K562 (cell line): Measurements from ENCODE around the gene PPP1R16B. TPM values are rescaled to one million over a fixed set of nuclear protein-coding genes. Genes with fewer than 3 reads are reported as not detected.

Experiments
- ATAC-seq: fragments of 200-7000 bp; cut with Tn5 transposase; 3 replicates; pipeline ENCODE4 v1.9.1; 2020; ENCODE audit warnings: moderate library complexity
- BruUV-seq: library from RNA; stranded (reverse); fragments of 400-500 nt; replicated peaks from 2 replicates; lab custom pipeline; 2021; lab: Mats Ljungman, UMichigan
- CTCF ChIA-PET: fragments of 300-600 bp; formaldehyde crosslinking; extraction: SDS; loops from one replicate; lab custom pipeline; 2021; ENCODE audit warnings: low intra/inter-chr PET ratio; lab: Yijun Ruan, JAX
- POLR2A ChIA-PET: fragments of 300-600, 350-650 bp; sonication (Branson Sonifier 250); formaldehyde crosslinking; extraction: SDS; loops from one replicate; lab custom pipeline; 2021; ENCODE audit warnings: antibody characterized with exemption, inconsistent platforms; lab: Yijun Ruan, JAX
- DNase-seq, 4 experiments: peaks; one replicate each; pipeline versions ENCODE4 v3.0.0 to v3.0.0-alpha.2; 2011 to 2018; ENCODE audit warnings: low spot score in 3 of 4, mixed read lengths in 3 of 4; ENCODE audit errors: extremely low read depth in 1 of 4
- FAIRE-seq: peaks from 2 replicates; lab custom pipeline; 2011; peaks lifted over from hg19 to GRCh38; lab: Jason Lieb, UNC
- H2AFZ ChIP-seq: 2 replicates; pipeline ENCODE4 v1.6.0; 2011; ENCODE audit warnings: low read depth, low read length, control low read depth, inconsistent platforms
- H3K27ac ChIP-seq: fragments of 200-600 bp; 3 replicates; pipeline ENCODE4 v1.8.0; 2011; ENCODE audit warnings: low read depth, mild to moderate bottlenecking, control low read depth, inconsistent platforms, low read length, moderate library complexity, mixed read lengths; ENCODE audit errors: extremely low read depth
- H3K27me3 ChIP-seq, 2 experiments: fragments of 300-600 bp in 1 of 2; 2 replicates in 1 of 2; 3 replicates in 1 of 2; pipeline versions ENCODE4 v1.6.0 to v1.8.0; 2011; ENCODE audit warnings: inconsistent platforms in 2 of 2, low read length in 2 of 2, mild to moderate bottlenecking in 1 of 2, mixed read lengths in 1 of 2, moderate library complexity in 1 of 2; ENCODE audit not compliant: control insufficient read depth in 2 of 2, insufficient read depth in 2 of 2
- H3K36me3 ChIP-seq: fragments of 300-600 bp; 3 replicates; pipeline ENCODE4 v1.8.0; 2011; ENCODE audit warnings: mild to moderate bottlenecking, low read length, inconsistent platforms; ENCODE audit not compliant: control insufficient read depth, insufficient read depth
- H3K4me1 ChIP-seq, 2 experiments: fragments of 200-600 bp in 1 of 2; replicated peaks in 1 of 2; 2 replicates in 1 of 2; 3 replicates in 1 of 2; pipeline versions ENCODE4 v1.5.1 to v1.8.0; 2011; ENCODE audit warnings: inconsistent platforms in 2 of 2, low read length in 2 of 2, mild to moderate bottlenecking in 1 of 2, mixed read lengths in 1 of 2, moderate library complexity in 1 of 2; ENCODE audit not compliant: control insufficient read depth in 2 of 2, insufficient read depth in 2 of 2
- H3K4me2 ChIP-seq: 2 replicates; pipeline ENCODE4 v1.6.1; 2011; ENCODE audit warnings: low read length, control low read depth, inconsistent platforms, mixed read lengths; ENCODE audit not compliant: insufficient read depth
- H3K4me3 ChIP-seq: fragments of 200-600 bp; sonication (generic), shearing (Covaris generic); 2 replicates; pipeline ENCODE4 v1.5.1; 2016; ENCODE audit warnings: control low read depth, inconsistent platforms
- H3K79me2 ChIP-seq: fragments of 200-600 bp; 3 replicates; pipeline ENCODE4 v1.8.0; 2011; ENCODE audit warnings: low read length, inconsistent platforms; ENCODE audit not compliant: control insufficient read depth, insufficient read depth
- H3K9ac ChIP-seq, 2 experiments: 2 replicates each; pipeline versions ENCODE4 v1.6.0 to v1.6.1; 2011; ENCODE audit warnings: low read depth in 2 of 2, low read length in 2 of 2, control low read depth in 1 of 2, inconsistent platforms in 1 of 2, mild to moderate bottlenecking in 1 of 2, mixed read lengths in 1 of 2; ENCODE audit not compliant: insufficient read depth in 1 of 2
- H3K9me1 ChIP-seq: one replicate; pipeline ENCODE4 v1.6.0; 2011; ENCODE audit warnings: inconsistent platforms, mild to moderate bottlenecking, low read length, moderate library complexity; ENCODE audit not compliant: control insufficient read depth, insufficient read depth
- H3K9me3 ChIP-seq: replicated peaks from 2 replicates; pipeline ENCODE4 v1.5.1; 2011; ENCODE audit warnings: low read depth, low read length, inconsistent platforms; ENCODE audit not compliant: control insufficient read depth, insufficient read depth
- H4K20me1 ChIP-seq: replicated peaks from 2 replicates; pipeline ENCODE4 v1.6.1; 2011; ENCODE audit warnings: low read length, inconsistent platforms, mixed read lengths; ENCODE audit not compliant: control insufficient read depth, insufficient read depth
- C11orf30 ChIP-seq: fragments of 450-650 bp; IDR thresholded peaks from 2 replicates; pipeline ENCODE4 v1.6.1; 2016; ENCODE audit warnings: low read depth, mild to moderate bottlenecking
- ERF ChIP-seq: fragments of 450-650 bp; formaldehyde crosslinking; IDR thresholded peaks from 2 replicates; pipeline ENCODE4 v1.4.0; 2020; ENCODE audit warnings: mild to moderate bottlenecking, mixed read lengths
- ESRRB ChIP-seq: fragments of 250-450 bp; sonication (Bioruptor Pico); IDR thresholded peaks from 2 replicates; pipeline ENCODE4 v1.5.0; 2020; ENCODE audit warnings: mild to moderate bottlenecking, moderate library complexity, borderline replicate concordance
- MAFF ChIP-seq: IDR thresholded peaks from 2 replicates; pipeline ENCODE4 v1.6.1; 2012; ENCODE audit warnings: low read length, improper control_type of control experiment
- MCM2 ChIP-seq: fragments of 450-650 bp; IDR thresholded peaks from 2 replicates; pipeline ENCODE4 v1.6.1; 2017; ENCODE audit warnings: low read depth, mild to moderate bottlenecking
- PHB2 ChIP-seq: fragments of 450-650 bp; IDR thresholded peaks from 2 replicates; pipeline ENCODE4 v1.6.1; 2017; ENCODE audit warnings: low read depth
- SREBF2 ChIP-seq: sonication (generic); formaldehyde crosslinking; IDR thresholded peaks from 2 replicates; pipeline ENCODE4 v1.4.0; 2020; ENCODE audit warnings: mild to moderate bottlenecking, missing genetic modification reagents
- STAT5B ChIP-seq: fragments of 250-450 bp; sonication (Bioruptor Pico); IDR thresholded peaks from 2 replicates; pipeline ENCODE4 v1.8.0; 2021; ENCODE audit warnings: mild to moderate bottlenecking, inconsistent platforms
- TBL1XR1 ChIP-seq, 2 experiments: IDR thresholded peaks; 2 replicates each; pipeline ENCODE4 v1.6.1; 2012; ENCODE audit warnings: improper control_type of control experiment in 2 of 2, low read length in 2 of 2, mild to moderate bottlenecking in 1 of 2
- ZNF3 ChIP-seq: fragments of 250-450 bp; sonication (Bioruptor Pico); IDR thresholded peaks from 2 replicates; pipeline ENCODE4 v1.5.0; 2021; ENCODE audit warnings: mild to moderate bottlenecking, moderate library complexity
- ZNF384 ChIP-seq: IDR thresholded peaks from 2 replicates; pipeline ENCODE4 v1.6.1; 2012; ENCODE audit warnings: low read depth, low read length, improper control_type of control experiment
- ZNF41 ChIP-seq: fragments of 250-450 bp; sonication (Bioruptor Pico); conservative IDR thresholded peaks from 2 replicates; pipeline ENCODE4 v1.4.0; 2020; ENCODE audit warnings: mild to moderate bottlenecking
- ZNF444 ChIP-seq: fragments of 250-450 bp; sonication (Bioruptor Pico); IDR thresholded peaks from 2 replicates; pipeline ENCODE4 v1.4.0; 2020; ENCODE audit warnings: mild to moderate bottlenecking, moderate library complexity
- ZNF76 ChIP-seq: fragments of 250-450 bp; sonication (Bioruptor Pico); IDR thresholded peaks from 2 replicates; pipeline ENCODE4 v1.4.0; 2020; ENCODE audit warnings: mild to moderate bottlenecking, moderate library complexity, borderline replicate concordance
- WGBS: fragments of 100-300 bp; shearing (Covaris generic); methylation state at CpG from one replicate; pipeline ENCODE4 v1.1.6; 2016; ENCODE audit warnings: low coverage, mixed read lengths; ENCODE audit not compliant: insufficient coverage; ENCODE audit errors: missing lambda C conversion rate; 5-methylcytosine and 5-hydroxymethylcytosine counted together
- in situ Hi-C: fragments of 300-500 bp; cut with MboI; formaldehyde crosslinking; loops from 4 replicates; pipeline ENCODE4 v1.15.0; 2018; ENCODE audit warnings: inconsistent platforms, mixed read lengths
- intact Hi-C: fragments of 100-400 bp; cut with micrococcal nuclease; formaldehyde crosslinking; loops from 2 replicates; pipeline ENCODE4 v1.14.2; 2022
- polyA plus RNA-seq, 8 experiments: library from polyadenylated mRNA; depleted of rRNA in 4 of 8; stranded (reverse) in 5 of 8; unstranded in 3 of 8; fragments of >200 nt; fragmentation: Nextera tagmentation in 2 of 8; fragmentation: Illumina TruSeq in 1 of 8; extraction: Ambion mirVana in 2 of 8; extraction: Trizol in 1 of 8; gene quantifications; 2 replicates each; pipeline versions ENCODE4 v1.2.1 to v1.2.3, GENCODE V29; 2011 to 2014; ENCODE audit warnings: inconsistent platforms in 1 of 8, missing spikeins in 1 of 8
- total RNA-seq, 7 experiments: library from RNA; depleted of rRNA in 6 of 7; stranded (reverse); fragments of >200 nt in 6 of 7; fragmentation: Illumina TruSeq in 2 of 7; extraction: Trizol in 2 of 7; gene quantifications; 2 replicates each; pipeline versions ENCODE4 v1.2.1 to v1.2.3, GENCODE V29; 2011 to 2021; ENCODE audit warnings: low replicate concordance in 1 of 7
- TF ChIP-seq, protein P1 (sequence below): fragments of 450-650 bp; IDR thresholded peaks from 2 replicates; pipeline ENCODE4 v1.6.1; 2016; ENCODE audit warnings: borderline replicate concordance
- TF ChIP-seq, protein P2 (sequence below), 3 experiments: IDR thresholded peaks in 2 of 3; conservative IDR thresholded peaks in 1 of 3; 2 replicates each; pipeline ENCODE4 v1.5.1; 2011 to 2012; ENCODE audit warnings: low read length in 3 of 3, mild to moderate bottlenecking in 3 of 3, control low read depth in 2 of 3, improper control_type of control experiment in 1 of 3, inconsistent platforms in 1 of 3, low read depth in 1 of 3, mixed read lengths in 1 of 3, moderate library complexity in 1 of 3; ENCODE audit not compliant: insufficient read depth in 2 of 3

PPP1R16B gene
- total and polyA plus RNA-seq, 9 of the 15 experiments (the other 6 are each of a cell fraction or from before 2014, with no cell fraction given) = 1.5 to 11.5 (median 6.8) TPM

DNA sequence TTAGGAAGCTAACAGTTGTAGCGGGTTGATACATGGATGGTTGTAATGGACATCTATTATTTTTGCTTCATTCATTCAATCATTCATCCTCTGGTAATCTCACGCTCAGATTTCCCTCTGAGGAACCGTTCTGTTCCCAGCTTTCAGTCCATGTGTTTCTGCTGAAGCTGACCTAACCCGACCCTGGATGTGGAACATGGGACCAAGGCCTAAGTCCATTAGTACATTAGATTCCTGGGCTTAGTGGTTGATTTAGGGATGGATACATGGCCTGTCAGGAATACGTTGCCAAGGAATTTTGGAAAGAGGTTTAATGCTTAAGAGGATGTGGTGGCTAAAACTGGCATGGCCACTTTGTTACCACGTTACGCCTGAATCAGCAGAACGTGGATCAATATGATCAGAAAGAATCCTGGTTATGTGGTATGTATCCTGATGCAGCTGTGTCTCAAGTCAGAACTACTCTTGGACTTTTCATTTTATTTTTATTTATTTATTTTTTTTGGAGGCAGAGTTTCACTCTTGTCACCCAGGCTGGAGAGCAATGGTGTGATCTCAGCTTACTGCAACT is 152.5 kb downstream of the PPP1R16B start:
- no peak for FAIRE-seq
- no peak overlapping the region for H3K9ac ChIP-seq
- no peaks in the 10 kb centered on the region for H3K9me1 ChIP-seq
- intact Hi-C loops = no loop called here
- peaks cover 17% of the 10 kb centered on the region for H3K36me3 ChIP-seq
- no peaks in the 10 kb centered on the region for H4K20me1 ChIP-seq
- TF ChIP-seq STAT5B (CRISPR knock-in tag) (no peak), ZNF76 (CRISPR knock-in tag) (no peak), C11orf30 (no peak), TBL1XR1 (IDR thresholded peaks at IDR 0.05; ENCODE audit: low read length in 2 of 2) (no peak), SREBF2 (no peak), ZNF3 (CRISPR knock-in tag) (no peak), ZNF444 (no peak), PHB2 (no peak), MAFF (no peak), ERF (CRISPR knock-in tag) (no peak), ZNF384 (no peak), ZNF41 (no peak), ESRRB (CRISPR knock-in tag) (no peak), MCM2 (no peak)
- TF ChIP-seq, protein P1, sequence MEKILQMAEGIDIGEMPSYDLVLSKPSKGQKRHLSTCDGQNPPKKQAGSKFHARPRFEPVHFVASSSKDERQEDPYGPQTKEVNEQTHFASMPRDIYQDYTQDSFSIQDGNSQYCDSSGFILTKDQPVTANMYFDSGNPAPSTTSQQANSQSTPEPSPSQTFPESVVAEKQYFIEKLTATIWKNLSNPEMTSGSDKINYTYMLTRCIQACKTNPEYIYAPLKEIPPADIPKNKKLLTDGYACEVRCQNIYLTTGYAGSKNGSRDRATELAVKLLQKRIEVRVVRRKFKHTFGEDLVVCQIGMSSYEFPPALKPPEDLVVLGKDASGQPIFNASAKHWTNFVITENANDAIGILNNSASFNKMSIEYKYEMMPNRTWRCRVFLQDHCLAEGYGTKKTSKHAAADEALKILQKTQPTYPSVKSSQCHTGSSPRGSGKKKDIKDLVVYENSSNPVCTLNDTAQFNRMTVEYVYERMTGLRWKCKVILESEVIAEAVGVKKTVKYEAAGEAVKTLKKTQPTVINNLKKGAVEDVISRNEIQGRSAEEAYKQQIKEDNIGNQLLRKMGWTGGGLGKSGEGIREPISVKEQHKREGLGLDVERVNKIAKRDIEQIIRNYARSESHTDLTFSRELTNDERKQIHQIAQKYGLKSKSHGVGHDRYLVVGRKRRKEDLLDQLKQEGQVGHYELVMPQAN = no peak
- TF ChIP-seq, protein P2, sequence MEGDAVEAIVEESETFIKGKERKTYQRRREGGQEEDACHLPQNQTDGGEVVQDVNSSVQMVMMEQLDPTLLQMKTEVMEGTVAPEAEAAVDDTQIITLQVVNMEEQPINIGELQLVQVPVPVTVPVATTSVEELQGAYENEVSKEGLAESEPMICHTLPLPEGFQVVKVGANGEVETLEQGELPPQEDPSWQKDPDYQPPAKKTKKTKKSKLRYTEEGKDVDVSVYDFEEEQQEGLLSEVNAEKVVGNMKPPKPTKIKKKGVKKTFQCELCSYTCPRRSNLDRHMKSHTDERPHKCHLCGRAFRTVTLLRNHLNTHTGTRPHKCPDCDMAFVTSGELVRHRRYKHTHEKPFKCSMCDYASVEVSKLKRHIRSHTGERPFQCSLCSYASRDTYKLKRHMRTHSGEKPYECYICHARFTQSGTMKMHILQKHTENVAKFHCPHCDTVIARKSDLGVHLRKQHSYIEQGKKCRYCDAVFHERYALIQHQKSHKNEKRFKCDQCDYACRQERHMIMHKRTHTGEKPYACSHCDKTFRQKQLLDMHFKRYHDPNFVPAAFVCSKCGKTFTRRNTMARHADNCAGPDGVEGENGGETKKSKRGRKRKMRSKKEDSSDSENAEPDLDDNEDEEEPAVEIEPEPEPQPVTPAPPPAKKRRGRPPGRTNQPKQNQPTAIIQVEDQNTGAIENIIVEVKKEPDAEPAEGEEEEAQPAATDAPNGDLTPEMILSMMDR (IDR thresholded peaks at IDR 0.05 in 2 of 3, conservative IDR thresholded peaks at IDR 0.05 in 1 of 3; ENCODE audit: insufficient read depth in 2 of 3, low read depth in 1 of 3, low read length in 3 of 3) = no peak
- TF ChIP-seq, all 486 proteins: peak for 0
- POLR2A ChIA-PET = interaction anchor here (1.1 to 1.5 kb wide), 5 partner anchors 9 to 63 kb away, joined by 3 to 6 read pairs (median 3); no protein-coding TSS in a partner anchor
- ATAC-seq = no peak
- Histone ChIP-seq H3K4me1 (peaks cover 10 to 13% of the 10 kb centered on the region in 2 experiments; a peak in 4 of 5 replicates), H3K27me3 (no peaks in the 10 kb centered on the region), H3K79me2 (peaks cover 25% of the 10 kb centered on the region), H3K4me2 (no peak overlapping the region), H3K27ac (no peak overlapping the region), H2AFZ (no peak overlapping the region), H3K4me3 (no peak overlapping the region), H3K9me3 (no peaks in the 10 kb centered on the region)
- CTCF ChIA-PET = no interaction called here
- 79% methylated on average over 8 of the region's 8 CpGs for WGBS
- in situ Hi-C loops = no loop called here
- no peak for DNase-seq
- BruUV-seq = no TSS peak
